Measurements from ENCODE around the gene ABCB6.

Gene ABCB6

GRCh38 chr2:219168932-219169331 is 49.8 kb downstream of the ABCB6 start:
- no peak for DNase-seq (ENCODE audit: low read depth)

- DNase-seq (ENCODE audit: low read depth): no peak
Observed at GRCh38 chr2:219168526-219168925, 50.2 kb downstream of the ABCB6 start.

- no peak for DNase-seq (ENCODE audit: low read depth)
Observed at GRCh38 chr2:219167997-219168396, 50.8 kb downstream of the ABCB6 start.

- no peak for DNase-seq (ENCODE audit: low read depth)
Observed at GRCh38 chr2:219165058-219165911, 53.5 kb downstream of the ABCB6 start.

- no peak for DNase-seq (ENCODE audit: low read depth)
Observed at GRCh38 chr2:219163156-219163555, 55.6 kb downstream of the ABCB6 start.

- no peak for DNase-seq (ENCODE audit: low read depth)
Observed at GRCh38 chr2:219161097-219161496, 57.7 kb downstream of the ABCB6 start.

- DNase-seq (ENCODE audit: low read depth): peak; percentile 85
Observed at GRCh38 chr2:219160186-219161017, 58.4 kb downstream of the ABCB6 start, which contains the start of gene NHEJ1. NHEJ1 (minus strand) TSS chr2:219160815; CDS start chr2:219158362, 2,453 bp downstream.

All from stimulated activated CD8-positive, alpha-beta memory T cell treated with anti-CD3 and anti-CD28 coated beads, Interleukin-15, amount 100 ng/mL, for 24 hours (primary cell).